H1 (cell line): ENCODE results near the gene FERMT1. TPM values are rescaled to one million over a fixed set of nuclear protein-coding genes. Genes with fewer than 3 reads are reported as not detected.

ENCODE experiments used
- CTCF ChIA-PET: fragments of 300-600 bp; sonication (Branson Sonifier 250); formaldehyde crosslinking; loops from one replicate; lab custom pipeline; 2021; ENCODE audit not compliant: partially characterized antibody; lab: Charles Lee
- POLR2A ChIA-PET: fragments of 300-600 bp; sonication (Branson Sonifier 250); formaldehyde crosslinking; loops from one replicate; lab custom pipeline; 2021; ENCODE audit warnings: inconsistent platforms; ENCODE audit not compliant: partially characterized antibody; lab: Charles Lee
- DNase-seq, 2 experiments: peaks; one replicate each; pipeline versions ENCODE4 v3.0.0 to v3.0.0-alpha.2; 2010 to 2022; ENCODE audit warnings: low spot score in 2 of 2, low read depth in 1 of 2, mixed read lengths in 1 of 2
- FAIRE-seq: peaks from 2 replicates; lab custom pipeline; 2011; peaks lifted over from hg19 to GRCh38; lab: Jason Lieb, UNC
- H2AFZ ChIP-seq: 2 replicates; pipeline ENCODE4 v1.8.1; 2012; ENCODE audit warnings: low read length, inconsistent platforms
- H2AK5ac ChIP-seq: 2 replicates; pipeline ENCODE4 v1.6.1; 2013; ENCODE audit warnings: low read depth, low read length
- H2BK120ac ChIP-seq: replicated peaks from 2 replicates; pipeline ENCODE3; 2013; ENCODE audit warnings: low read depth, low read length, inconsistent platforms
- H2BK12ac ChIP-seq: 2 replicates; pipeline ENCODE4 v1.6.1; 2013; ENCODE audit warnings: low read depth, low read length
- H2BK15ac ChIP-seq: 2 replicates; pipeline ENCODE4 v1.6.1; 2013; ENCODE audit warnings: low read length
- H2BK20ac ChIP-seq: 2 replicates; pipeline ENCODE4 v1.6.1; 2013; ENCODE audit warnings: low read length
- H2BK5ac ChIP-seq: 2 replicates; pipeline ENCODE4 v1.6.1; 2013; ENCODE audit warnings: low read depth, low read length
- H3K14ac ChIP-seq: 2 replicates; pipeline ENCODE4 v1.6.1; 2013; ENCODE audit warnings: inconsistent platforms; ENCODE audit not compliant: insufficient read length
- H3K18ac ChIP-seq: 2 replicates; pipeline ENCODE4 v1.6.1; 2013; ENCODE audit warnings: low read length; ENCODE audit errors: extremely low read depth
- H3K23ac ChIP-seq: 2 replicates; pipeline ENCODE4 v1.6.1; 2013; ENCODE audit warnings: inconsistent platforms; ENCODE audit not compliant: insufficient read length
- H3K23me2 ChIP-seq: 2 replicates; pipeline ENCODE4 v1.6.1; 2013; ENCODE audit warnings: low read depth, low read length
- H3K27ac ChIP-seq: 2 replicates; pipeline ENCODE4 v1.6.1; 2011; ENCODE audit warnings: low read depth, low read length, inconsistent platforms
- H3K27me3 ChIP-seq, 4 experiments: replicated peaks in 1 of 4; 1 replicate in 1 of 4; 2 replicates in 3 of 4; pipeline versions ENCODE4 v1.6.1 to v1.8.1; 2011 to 2013; ENCODE audit warnings: low read length in 3 of 4, mild to moderate bottlenecking in 3 of 4, inconsistent platforms in 2 of 4, mixed read lengths in 2 of 4, moderate library complexity in 1 of 4; ENCODE audit not compliant: control insufficient read depth in 3 of 4, insufficient read depth in 3 of 4; ENCODE audit errors: extremely low read depth in 1 of 4
- H3K36me3 ChIP-seq, 4 experiments: 2 replicates each; pipeline versions ENCODE4 v1.6.1 to v1.8.1; 2011 to 2013; ENCODE audit warnings: mild to moderate bottlenecking in 4 of 4, low read length in 3 of 4, moderate library complexity in 2 of 4, control low read depth in 1 of 4, inconsistent platforms in 1 of 4; ENCODE audit not compliant: insufficient read depth in 4 of 4, control insufficient read depth in 2 of 4
- H3K4ac ChIP-seq: replicated peaks from 2 replicates; pipeline ENCODE3; 2013; ENCODE audit warnings: low read length, low read depth, mixed read lengths, inconsistent platforms; ENCODE audit not compliant: insufficient read length
- H3K4me1 ChIP-seq, 4 experiments: replicated peaks in 1 of 4; 1 replicate in 1 of 4; 2 replicates in 3 of 4; pipeline versions ENCODE4 v1.6.1 to v1.8.1; 2011 to 2013; ENCODE audit warnings: low read length in 3 of 4, inconsistent platforms in 2 of 4, mixed read lengths in 1 of 4; ENCODE audit not compliant: insufficient read depth in 4 of 4, control insufficient read depth in 3 of 4
- H3K4me2 ChIP-seq, 2 experiments: 2 replicates each; pipeline versions ENCODE4 v1.6.1 to v1.8.1; 2011 to 2013; ENCODE audit warnings: low read depth in 2 of 2, low read length in 2 of 2, control low read depth in 1 of 2, inconsistent platforms in 1 of 2, mild to moderate bottlenecking in 1 of 2; ENCODE audit not compliant: insufficient read depth in 1 of 2
- H3K4me3 ChIP-seq, 4 experiments: fragments of 200-600, 300-600 bp in 1 of 4; sonication (generic), shearing (Covaris generic), sonication (Bioruptor Twin) in 1 of 4; 2 replicates each; pipeline versions ENCODE4 v1.5.1 to v1.8.1; 2011 to 2016; ENCODE audit warnings: low read length in 4 of 4, low read depth in 3 of 4, control low read depth in 2 of 4, inconsistent platforms in 2 of 4, mild to moderate bottlenecking in 2 of 4, mixed read lengths in 1 of 4, moderate library complexity in 1 of 4; ENCODE audit not compliant: insufficient read depth in 2 of 4; ENCODE audit errors: extremely low read depth in 1 of 4
- H3K56ac ChIP-seq: replicated peaks from 2 replicates; pipeline ENCODE3; 2013; ENCODE audit warnings: low read depth, mild to moderate bottlenecking, mixed read lengths, low read length, inconsistent platforms; ENCODE audit not compliant: insufficient read length
- H3K79me1 ChIP-seq: 2 replicates; pipeline ENCODE4 v1.6.1; 2013; ENCODE audit warnings: low read depth, low read length, control low read depth
- H3K79me2 ChIP-seq, 2 experiments: 2 replicates each; pipeline versions ENCODE4 v1.6.1 to v1.8.1; 2012 to 2013; ENCODE audit warnings: low read length in 2 of 2, mild to moderate bottlenecking in 2 of 2, inconsistent platforms in 1 of 2; ENCODE audit not compliant: insufficient read depth in 2 of 2, control insufficient read depth in 1 of 2
- H3K9ac ChIP-seq, 4 experiments: replicated peaks in 1 of 4; 1 replicate in 1 of 4; 2 replicates in 3 of 4; pipeline versions ENCODE4 v1.6.1 to v1.8.1; 2011 to 2013; ENCODE audit warnings: low read depth in 3 of 4, low read length in 3 of 4, control low read depth in 2 of 4, mild to moderate bottlenecking in 2 of 4, moderate library complexity in 2 of 4, inconsistent platforms in 1 of 4; ENCODE audit errors: extremely low read depth in 1 of 4
- H3K9me3 ChIP-seq, 2 experiments: 2 replicates each; pipeline versions ENCODE4 v1.6.1 to v1.8.1; 2012 to 2013; ENCODE audit warnings: mild to moderate bottlenecking in 2 of 2, moderate library complexity in 2 of 2, control low read depth in 1 of 2, inconsistent platforms in 1 of 2, low read depth in 1 of 2, low read length in 1 of 2, mixed read lengths in 1 of 2; ENCODE audit not compliant: insufficient read depth in 2 of 2
- H4K20me1 ChIP-seq, 2 experiments: replicated peaks in 1 of 2; 2 replicates each; pipeline versions ENCODE3 to v1.8.1; 2011 to 2013; ENCODE audit warnings: inconsistent platforms in 2 of 2, low read length in 2 of 2, mild to moderate bottlenecking in 1 of 2; ENCODE audit not compliant: insufficient read depth in 2 of 2, control insufficient read depth in 1 of 2
- H4K5ac ChIP-seq: 2 replicates; pipeline ENCODE4 v1.6.1; 2013; ENCODE audit warnings: low read length, low read depth, mixed read lengths, inconsistent platforms; ENCODE audit not compliant: insufficient read length
- H4K8ac ChIP-seq: 2 replicates; pipeline ENCODE4 v1.8.0; 2013; ENCODE audit warnings: mild to moderate bottlenecking, moderate library complexity, low read length, inconsistent platforms; ENCODE audit not compliant: insufficient read depth; ENCODE audit errors: extremely low read depth
- H4K91ac ChIP-seq: replicated peaks from 2 replicates; pipeline ENCODE3; 2013; ENCODE audit warnings: low read length, mixed read lengths, inconsistent platforms; ENCODE audit not compliant: insufficient read length
- BACH1 ChIP-seq: IDR thresholded peaks from 2 replicates; pipeline ENCODE4 v1.6.1; 2012; ENCODE audit warnings: low read length, improper control_type of control experiment
- CHD1 ChIP-seq: IDR thresholded peaks from 2 replicates; pipeline ENCODE4 v1.6.1; 2012; ENCODE audit warnings: low read depth, low read length, improper control_type of control experiment
- FOSL1 ChIP-seq: IDR thresholded peaks from 2 replicates; pipeline ENCODE4 v1.6.1; 2011; ENCODE audit warnings: mild to moderate bottlenecking, low read depth, low read length, moderate library complexity; ENCODE audit not compliant: insufficient read depth
- GABPA ChIP-seq: IDR thresholded peaks from 2 replicates; pipeline ENCODE4 v1.6.1; 2011; ENCODE audit warnings: mild to moderate bottlenecking, low read length, moderate library complexity, borderline replicate concordance; ENCODE audit not compliant: insufficient read depth
- KDM5A ChIP-seq: fragments of 200-600 bp; IDR thresholded peaks from 2 replicates; pipeline ENCODE4 v1.7.1; 2012; ENCODE audit warnings: mild to moderate bottlenecking, low read length, inconsistent platforms, mixed read lengths
- RFX5 ChIP-seq: IDR thresholded peaks from 2 replicates; pipeline ENCODE4 v1.6.1; 2011; ENCODE audit warnings: low read depth, low read length, improper control_type of control experiment, borderline replicate concordance
- SUZ12 ChIP-seq: fragments of 200-600 bp; sonication (generic); IDR thresholded peaks from 2 replicates; pipeline ENCODE4 v1.6.1; 2012; ENCODE audit warnings: mild to moderate bottlenecking, inconsistent platforms, low read length, moderate library complexity, mixed read lengths
- TBP ChIP-seq: IDR thresholded peaks from 2 replicates; pipeline ENCODE4 v1.6.1; 2011; ENCODE audit warnings: low read depth, low read length, improper control_type of control experiment
- YY1 ChIP-seq: IDR thresholded peaks from 2 replicates; pipeline ENCODE4 v1.6.1; 2011; ENCODE audit warnings: low read depth, mild to moderate bottlenecking, low read length
- WGBS, 2 experiments: shearing (Covaris generic) in 1 of 2; methylation state at CpG; one replicate each; pipeline versions ENCODE4 v1.1.6 to v1.1.7; 2013 to 2015; ENCODE audit warnings: low lambda C conversion rate in 2 of 2, mixed read lengths in 2 of 2, inconsistent platforms in 1 of 2, low coverage in 1 of 2, missing lambda C conversion rate in 1 of 2; ENCODE audit not compliant: insufficient replicate concordance in 2 of 2, insufficient coverage in 1 of 2, insufficient read length in 1 of 2; ENCODE audit errors: extremely low coverage in 1 of 2, missing lambda C conversion rate in 1 of 2; 5-methylcytosine and 5-hydroxymethylcytosine counted together
- polyA plus RNA-seq, 7 experiments: library from polyadenylated mRNA; depleted of rRNA in 3 of 7; stranded (reverse) in 5 of 7; unstranded in 2 of 7; fragments of >200 nt in 5 of 7; fragments of 200-250 nt in 2 of 7; gene quantifications; 1 replicate in 5 of 7; 2 replicates in 1 of 7; 4 replicates in 1 of 7; pipeline versions ENCODE4 v1.2.1 to v1.2.3, GENCODE V29; 2011 to 2013; ENCODE audit warnings: missing spikeins in 2 of 7, mixed read lengths in 2 of 7
- total RNA-seq: library from RNA; stranded (reverse); fragmentation: NEBNext Ultra II Directional; extraction: Animal tissue kit (Norgen Biotek cat#: 25700); gene quantifications from 2 replicates; pipeline ENCODE4 v1.2.1, GENCODE V29; 2021
- TF ChIP-seq, protein P1 (sequence below), 3 experiments: IDR thresholded peaks; 1 replicate in 2 of 3; 2 replicates in 1 of 3; pipeline versions ENCODE4 v1.5.1 to v1.6.1; 2011; ENCODE audit warnings: low read length in 3 of 3, mild to moderate bottlenecking in 3 of 3, inconsistent platforms in 2 of 3, low read depth in 1 of 3, moderate library complexity in 1 of 3; ENCODE audit not compliant: insufficient read depth in 1 of 3; ENCODE audit errors: control extremely low read depth in 1 of 3
- TF ChIP-seq, protein P2 (sequence below): IDR thresholded peaks from 2 replicates; pipeline ENCODE4 v1.6.1; 2012; ENCODE audit warnings: inconsistent platforms

Gene FERMT1
- total and polyA plus RNA-seq, 2 of the 8 experiments (the other 6 are each of a cell fraction or from before 2014, with no cell fraction given), result 4.2 to 17.8 TPM

DNA sequence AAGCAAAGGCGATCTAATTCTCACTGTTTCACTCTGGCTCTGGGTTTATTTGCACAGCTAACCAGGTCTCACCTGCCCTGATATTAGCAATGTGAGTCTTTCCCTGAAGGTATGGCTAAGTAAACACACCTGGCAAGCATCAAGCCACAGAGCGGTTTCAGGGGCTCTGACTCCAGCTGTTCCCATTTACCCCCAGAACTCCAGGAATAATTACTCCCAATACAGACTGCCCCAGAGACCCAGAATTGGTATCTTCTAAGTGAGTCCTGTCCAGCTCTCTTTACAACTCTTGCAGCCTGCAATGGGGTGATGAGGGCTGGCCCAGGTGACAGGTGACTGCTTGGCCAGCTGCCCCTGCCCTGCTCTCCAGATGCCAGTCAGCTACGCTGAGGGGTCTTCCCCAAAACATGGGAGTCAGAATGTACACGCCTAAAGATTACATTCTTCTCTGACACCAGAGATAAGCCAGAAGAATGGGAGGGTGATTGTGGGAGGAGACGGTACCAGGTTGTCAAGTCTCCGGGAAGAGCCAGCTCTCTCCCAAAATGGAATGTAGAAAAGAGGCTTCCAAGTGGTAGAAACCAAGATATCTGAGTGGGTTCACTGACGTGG, 64.0 kb downstream of the FERMT1 start:
- H3K79me2 ChIP-seq, result no peaks in the 10 kb centered on the region
- H2BK15ac ChIP-seq, result no peak overlapping the region
- H3K23me2 ChIP-seq, result no peaks in the 10 kb centered on the region
- H2AK5ac ChIP-seq, result no peak overlapping the region
- H3K4me1 ChIP-seq, result peaks cover 0 to 1% (median 0%) of the 10 kb centered on the region in 4 experiments; a peak in 2 of 7 replicates
- H3K27me3 ChIP-seq, result peaks cover 0 to 9% (median 4%) of the 10 kb centered on the region in 4 experiments; a peak in 5 of 7 replicates
- CTCF ChIA-PET, result interaction anchor here (4.6 kb wide), 1 partner anchor 16 kb away, joined by 22 read pairs; no protein-coding TSS in a partner anchor
- POLR2A ChIA-PET, result no interaction called here
- no peak overlapping the region for H2BK12ac ChIP-seq
- no peak overlapping the region for H2BK120ac ChIP-seq
- H2BK20ac ChIP-seq, result no peak overlapping the region
- H4K8ac ChIP-seq, result no peak overlapping the region
- H3K56ac ChIP-seq, result no peak overlapping the region
- H3K14ac ChIP-seq, result no peak overlapping the region
- no peak overlapping the region for H2AFZ ChIP-seq
- H3K9ac ChIP-seq, result no peak overlapping the region
- no peak overlapping the region for H2BK5ac ChIP-seq
- DNase-seq, result no peak
- H3K79me1 ChIP-seq, result no peaks in the 10 kb centered on the region
- no peaks in the 10 kb centered on the region for H3K36me3 ChIP-seq
- H3K9me3 ChIP-seq, result no peaks in the 10 kb centered on the region
- no peak overlapping the region for H4K91ac ChIP-seq
- no peak overlapping the region for H3K4ac ChIP-seq
- no peak overlapping the region for H4K5ac ChIP-seq
- H4K20me1 ChIP-seq, result no peaks in the 10 kb centered on the region
- H3K27ac ChIP-seq, result no peak overlapping the region
- no peak for FAIRE-seq
- no peak overlapping the region for H3K18ac ChIP-seq
- no peak overlapping the region for H3K4me3 ChIP-seq
- WGBS, 2 experiments, result 89% methylated on average over 7 of the region's 7 CpGs; no CpG with 5 or more reads in 1 of the 2 experiments
- no peak overlapping the region for H3K4me2 ChIP-seq
- no peak overlapping the region for H3K23ac ChIP-seq
- no peak for TF ChIP-seq RFX5
- no peak for TF ChIP-seq KDM5A
- no peak for TF ChIP-seq BACH1
- TF ChIP-seq, protein P1, sequence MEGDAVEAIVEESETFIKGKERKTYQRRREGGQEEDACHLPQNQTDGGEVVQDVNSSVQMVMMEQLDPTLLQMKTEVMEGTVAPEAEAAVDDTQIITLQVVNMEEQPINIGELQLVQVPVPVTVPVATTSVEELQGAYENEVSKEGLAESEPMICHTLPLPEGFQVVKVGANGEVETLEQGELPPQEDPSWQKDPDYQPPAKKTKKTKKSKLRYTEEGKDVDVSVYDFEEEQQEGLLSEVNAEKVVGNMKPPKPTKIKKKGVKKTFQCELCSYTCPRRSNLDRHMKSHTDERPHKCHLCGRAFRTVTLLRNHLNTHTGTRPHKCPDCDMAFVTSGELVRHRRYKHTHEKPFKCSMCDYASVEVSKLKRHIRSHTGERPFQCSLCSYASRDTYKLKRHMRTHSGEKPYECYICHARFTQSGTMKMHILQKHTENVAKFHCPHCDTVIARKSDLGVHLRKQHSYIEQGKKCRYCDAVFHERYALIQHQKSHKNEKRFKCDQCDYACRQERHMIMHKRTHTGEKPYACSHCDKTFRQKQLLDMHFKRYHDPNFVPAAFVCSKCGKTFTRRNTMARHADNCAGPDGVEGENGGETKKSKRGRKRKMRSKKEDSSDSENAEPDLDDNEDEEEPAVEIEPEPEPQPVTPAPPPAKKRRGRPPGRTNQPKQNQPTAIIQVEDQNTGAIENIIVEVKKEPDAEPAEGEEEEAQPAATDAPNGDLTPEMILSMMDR (IDR thresholded peaks at IDR 0.05; ENCODE audit: control extremely low read depth in 1 of 3, insufficient read depth in 1 of 3, low read depth in 1 of 3, low read length in 3 of 3), result no peak
- no peak for TF ChIP-seq GABPA
- no peak for TF ChIP-seq YY1
- no peak for TF ChIP-seq SUZ12
- TF ChIP-seq, protein P2, sequence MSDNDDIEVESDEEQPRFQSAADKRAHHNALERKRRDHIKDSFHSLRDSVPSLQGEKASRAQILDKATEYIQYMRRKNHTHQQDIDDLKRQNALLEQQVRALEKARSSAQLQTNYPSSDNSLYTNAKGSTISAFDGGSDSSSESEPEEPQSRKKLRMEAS, result no peak
- TF ChIP-seq FOSL1, result no peak
- TF ChIP-seq CHD1, result no peak
- TF ChIP-seq TBP, result no peak
